Suprapubic skin (tissue), 4 donors: ENCODE data around the gene KIAA2012. TPM values are rescaled to one million over a fixed set of nuclear protein-coding genes. Genes with fewer than 3 reads are reported as not detected.

Experiments used
- DNase-seq, 2 donors: peaks; one replicate each; pipeline ENCODE4 v3.0.0-alpha.2; 2019; ENCODE audit warnings: low spot score in 2 of 2
- H3K27ac ChIP-seq: fragments of 200-600 bp; sonication (generic); one replicate; pipeline ENCODE4 v1.5.1; 2019
- H3K27me3 ChIP-seq: fragments of 200-600 bp; sonication (generic); one replicate; pipeline ENCODE4 v1.5.1; 2019
- H3K36me3 ChIP-seq: fragments of 200-600 bp; sonication (generic); one replicate; pipeline ENCODE4 v1.5.1; 2019
- H3K4me1 ChIP-seq: fragments of 200-600 bp; sonication (generic); one replicate; pipeline ENCODE4 v1.5.1; 2019
- H3K4me3 ChIP-seq: fragments of 200-600 bp; sonication (generic); one replicate; pipeline ENCODE4 v1.5.1; 2019; ENCODE audit warnings: mild to moderate bottlenecking
- H3K9me3 ChIP-seq: fragments of 200-600 bp; sonication (generic); one replicate; pipeline ENCODE4 v1.5.1; 2019
- EP300 ChIP-seq: sonication (generic); formaldehyde crosslinking; IDR thresholded peaks from one replicate; pipeline ENCODE4 v1.6.1; 2017; ENCODE audit warnings: antibody characterized with exemption
- POLR2A ChIP-seq, 2 donors: fragments of 450-650 bp; IDR thresholded peaks; one replicate each; pipeline ENCODE4 v1.6.1; 2017; ENCODE audit warnings: antibody characterized with exemption in 2 of 2, mild to moderate bottlenecking in 2 of 2, moderate library complexity in 2 of 2
- POLR2AphosphoS5 ChIP-seq, 3 donors: sonication (generic); formaldehyde crosslinking; IDR thresholded peaks; one replicate each; pipeline ENCODE4 v1.6.1; 2017; ENCODE audit warnings: antibody characterized with exemption in 3 of 3
- WGBS: methylation state at CpG from one replicate; pipeline ENCODE4 v1.1.5; 2018; 5-methylcytosine and 5-hydroxymethylcytosine counted together
- total RNA-seq, 4 donors: library from RNA; depleted of rRNA; stranded (reverse); fragments of >200 nt; gene quantifications; one replicate each; pipeline ENCODE4 v1.1.0, GENCODE V29; 2016
- TF ChIP-seq, protein P1 (sequence below), 2 donors: fragments of 200-600 bp in 1 of 2; fragments of 450-650 bp in 1 of 2; sonication (generic) in 1 of 2; IDR thresholded peaks; one replicate each; pipeline ENCODE4 v1.5.1; 2016 to 2019; ENCODE audit warnings: antibody characterized with exemption in 2 of 2, mild to moderate bottlenecking in 1 of 2, moderate library complexity in 1 of 2

The KIAA2012 gene
- total RNA-seq, 4 donors from 2014 or later: 0.16 TPM; not detected in 3

DNA sequence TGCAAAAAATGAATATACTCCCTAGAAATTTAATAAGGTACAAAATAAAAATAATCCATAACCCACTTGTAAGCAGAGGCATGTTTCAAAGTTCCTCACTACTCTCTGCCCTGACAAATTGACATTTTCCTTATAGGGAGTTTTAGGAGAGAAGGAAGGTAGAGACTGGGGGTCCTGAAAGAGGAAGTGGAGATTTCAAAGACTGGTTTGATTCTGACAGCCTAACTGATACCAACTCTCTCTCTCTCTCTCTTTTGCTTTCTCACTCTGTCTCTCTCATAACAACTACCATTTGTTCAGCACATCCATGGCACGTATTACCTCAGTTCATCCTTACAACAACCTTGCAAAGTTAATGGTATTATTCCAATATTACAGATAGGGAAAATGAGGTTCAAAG is 20.8 kb upstream of the KIAA2012 start:
- H3K9me3 ChIP-seq: no peaks in the 10 kb centered on the region
- WGBS: 86% methylated on average over 1 of the region's 1 CpG
- TF ChIP-seq POLR2A (IDR thresholded peaks at IDR 0.05): no peak
- TF ChIP-seq, protein P1, sequence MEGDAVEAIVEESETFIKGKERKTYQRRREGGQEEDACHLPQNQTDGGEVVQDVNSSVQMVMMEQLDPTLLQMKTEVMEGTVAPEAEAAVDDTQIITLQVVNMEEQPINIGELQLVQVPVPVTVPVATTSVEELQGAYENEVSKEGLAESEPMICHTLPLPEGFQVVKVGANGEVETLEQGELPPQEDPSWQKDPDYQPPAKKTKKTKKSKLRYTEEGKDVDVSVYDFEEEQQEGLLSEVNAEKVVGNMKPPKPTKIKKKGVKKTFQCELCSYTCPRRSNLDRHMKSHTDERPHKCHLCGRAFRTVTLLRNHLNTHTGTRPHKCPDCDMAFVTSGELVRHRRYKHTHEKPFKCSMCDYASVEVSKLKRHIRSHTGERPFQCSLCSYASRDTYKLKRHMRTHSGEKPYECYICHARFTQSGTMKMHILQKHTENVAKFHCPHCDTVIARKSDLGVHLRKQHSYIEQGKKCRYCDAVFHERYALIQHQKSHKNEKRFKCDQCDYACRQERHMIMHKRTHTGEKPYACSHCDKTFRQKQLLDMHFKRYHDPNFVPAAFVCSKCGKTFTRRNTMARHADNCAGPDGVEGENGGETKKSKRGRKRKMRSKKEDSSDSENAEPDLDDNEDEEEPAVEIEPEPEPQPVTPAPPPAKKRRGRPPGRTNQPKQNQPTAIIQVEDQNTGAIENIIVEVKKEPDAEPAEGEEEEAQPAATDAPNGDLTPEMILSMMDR (IDR thresholded peaks at IDR 0.05): no peak
- peaks cover 4% of the 10 kb centered on the region for H3K4me1 ChIP-seq
- DNase-seq: no peak
- peaks cover 9% of the 10 kb centered on the region for H3K27me3 ChIP-seq
- H3K36me3 ChIP-seq: no peaks in the 10 kb centered on the region
- no peak overlapping the region for H3K27ac ChIP-seq
- H3K4me3 ChIP-seq: no peak overlapping the region

DNA sequence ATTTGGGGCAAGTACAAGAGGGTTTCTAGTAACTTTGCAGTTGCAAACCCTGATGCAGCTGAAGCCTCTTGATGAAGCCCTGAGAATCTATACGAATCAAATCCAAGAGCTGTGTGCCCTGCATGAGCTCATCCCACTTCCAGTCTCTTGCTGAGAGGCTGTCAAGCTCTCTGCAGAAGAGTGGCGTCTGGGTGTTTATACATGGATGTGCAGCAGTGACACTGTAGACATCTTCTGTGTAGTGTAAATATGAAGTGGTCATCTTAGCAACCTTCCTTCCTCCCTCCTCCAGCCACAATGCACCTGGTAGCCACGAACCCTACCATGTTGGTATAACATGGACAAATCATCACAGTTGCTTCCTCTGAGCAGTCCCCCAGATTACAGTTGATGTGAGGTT is 18.4 kb upstream of the KIAA2012 start:
- no peaks in the 10 kb centered on the region for H3K36me3 ChIP-seq
- no peak overlapping the region for H3K27ac ChIP-seq
- H3K4me3 ChIP-seq: no peak overlapping the region
- H3K27me3 ChIP-seq: peaks cover 9% of the 10 kb centered on the region
- TF ChIP-seq POLR2A (IDR thresholded peaks at IDR 0.05) (no peak), POLR2AphosphoS5 (IDR thresholded peaks at IDR 0.05) (no peak), EP300 (no peak)
- TF ChIP-seq, protein P1 (IDR thresholded peaks at IDR 0.05): no peak
- 84% methylated on average over 3 of the region's 3 CpGs for WGBS
- H3K4me1 ChIP-seq: peaks cover 4% of the 10 kb centered on the region
- no peak for DNase-seq
- H3K9me3 ChIP-seq: no peaks in the 10 kb centered on the region

DNA sequence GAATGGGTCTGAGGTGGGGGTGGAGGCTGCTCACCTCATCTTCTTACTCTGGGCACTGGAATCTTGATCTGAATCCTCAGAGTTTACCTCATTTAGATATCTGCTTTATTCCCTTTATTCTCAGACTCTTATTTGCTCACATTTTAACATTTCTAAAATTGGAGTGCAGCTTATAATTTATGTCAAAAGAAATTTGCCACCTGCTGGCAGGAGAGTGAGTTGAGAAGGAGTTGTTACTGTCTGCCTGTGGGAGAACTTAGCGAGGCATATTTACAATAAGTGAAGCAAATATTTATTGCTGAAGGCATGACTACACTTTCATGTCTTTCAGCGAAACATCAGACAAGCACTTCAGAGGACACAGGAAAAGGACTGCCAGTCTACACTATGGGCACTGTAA is 16.4 kb upstream of the KIAA2012 start:
- DNase-seq: no peak

DNA sequence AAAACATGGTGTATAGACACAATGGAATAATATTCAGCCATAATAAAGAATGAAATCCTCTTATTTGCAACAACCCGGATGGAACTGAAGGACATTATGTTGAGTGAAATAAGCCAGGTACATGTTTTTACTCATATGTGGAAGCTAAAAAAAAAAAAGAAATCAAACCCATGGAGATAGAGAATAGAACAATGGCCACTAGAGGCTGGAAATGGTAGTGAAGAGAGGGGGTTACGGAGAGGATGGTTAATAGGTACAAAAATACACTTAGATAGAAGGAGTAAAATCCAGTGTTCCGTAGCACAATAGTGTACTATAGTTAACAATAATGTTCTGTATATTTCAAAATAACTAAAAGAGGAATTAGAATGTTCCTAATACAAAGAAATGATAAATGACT is 12.8 kb upstream of the KIAA2012 start:
- no peak for DNase-seq
- Histone ChIP-seq H3K4me3 (no peak overlapping the region), H3K9me3 (no peaks in the 10 kb centered on the region), H3K4me1 (peaks cover 5% of the 10 kb centered on the region), H3K36me3 (no peaks in the 10 kb centered on the region), H3K27ac (no peak overlapping the region), H3K27me3 (peaks cover 6% of the 10 kb centered on the region)
- 89% methylated on average over 3 of the region's 3 CpGs for WGBS
- TF ChIP-seq, protein P1 (IDR thresholded peaks at IDR 0.05): no peak
- no peak for TF ChIP-seq POLR2A (IDR thresholded peaks at IDR 0.05)
- no peak for TF ChIP-seq POLR2AphosphoS5 (IDR thresholded peaks at IDR 0.05)
- TF ChIP-seq EP300: no peak

More for the DNA sequence above, 16.4 kb upstream of the KIAA2012 start:
- Histone ChIP-seq H3K36me3 (no peaks in the 10 kb centered on the region), H3K9me3 (no peaks in the 10 kb centered on the region), H3K27me3 (peaks cover 9% of the 10 kb centered on the region), H3K4me3 (no peak overlapping the region), H3K4me1 (peaks cover 4% of the 10 kb centered on the region), H3K27ac (no peak overlapping the region)
- WGBS: 48% methylated on average over 2 of the region's 2 CpGs
- TF ChIP-seq POLR2A (IDR thresholded peaks at IDR 0.05): no peak

DNA sequence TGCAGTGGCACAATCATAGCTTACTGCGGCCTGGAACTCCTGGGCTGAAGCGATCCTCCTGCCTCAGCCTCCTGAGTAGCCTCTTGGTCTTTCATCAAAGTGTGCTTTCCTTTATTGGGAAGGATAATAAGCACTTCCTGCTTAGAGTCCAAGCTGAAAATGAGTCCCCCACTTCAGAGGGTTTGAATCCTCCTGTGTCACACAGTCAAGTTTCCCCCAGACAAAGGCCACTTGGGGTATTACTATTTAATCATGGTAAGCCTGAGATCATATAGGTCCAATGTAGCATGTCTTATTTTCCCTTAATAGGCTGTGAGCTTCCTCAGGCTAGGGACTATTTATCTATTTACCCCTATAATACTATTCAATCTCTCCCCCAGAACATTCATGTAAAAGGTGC is 11.4 kb upstream of the KIAA2012 start:
- WGBS: 97% methylated on average over 2 of the region's 2 CpGs
- Histone ChIP-seq H3K27ac (no peak overlapping the region), H3K36me3 (no peaks in the 10 kb centered on the region), H3K4me3 (no peak overlapping the region), H3K9me3 (no peaks in the 10 kb centered on the region), H3K4me1 (peaks cover 5% of the 10 kb centered on the region), H3K27me3 (peaks cover 3% of the 10 kb centered on the region)
- TF ChIP-seq POLR2AphosphoS5 (IDR thresholded peaks at IDR 0.05) (no peak), POLR2A (IDR thresholded peaks at IDR 0.05) (no peak), EP300 (no peak)
- TF ChIP-seq, protein P1 (IDR thresholded peaks at IDR 0.05): no peak
- no peak for DNase-seq

DNA sequence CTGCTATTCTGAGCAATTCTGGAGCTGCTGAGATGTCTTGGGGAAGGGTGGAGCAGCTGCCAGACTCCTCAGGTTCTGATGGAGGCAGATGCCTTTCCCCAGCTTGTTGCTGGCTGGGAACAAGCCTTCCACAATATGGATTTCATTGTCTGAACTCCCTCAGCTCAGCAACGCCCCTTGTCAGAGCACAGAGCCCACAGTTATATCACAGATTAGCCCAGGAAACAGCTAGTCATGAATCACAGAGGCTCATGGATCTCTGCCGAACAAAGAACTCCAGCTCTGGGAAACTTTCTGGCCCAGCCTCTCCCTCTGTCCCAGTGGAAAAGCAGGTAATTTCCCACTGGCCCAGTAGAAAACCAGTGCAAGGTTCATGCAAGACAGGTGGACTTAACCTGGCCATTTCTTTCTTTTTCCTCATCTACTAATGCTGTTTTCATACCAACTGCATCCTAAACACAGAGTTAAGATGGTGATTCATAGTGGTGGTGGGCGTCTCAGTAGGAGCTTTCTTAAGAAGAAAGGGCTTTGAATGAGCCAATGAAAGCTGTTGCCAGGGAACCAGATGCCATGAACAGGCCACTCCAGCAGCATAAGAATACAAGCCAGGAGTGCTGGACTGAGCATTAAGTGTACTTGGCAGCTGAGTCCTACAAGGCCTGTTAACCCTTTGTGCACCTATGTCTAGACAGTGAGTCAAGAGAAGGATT is 8.7 kb upstream of the KIAA2012 start:
- 12% methylated on average over 3 of the region's 3 CpGs for WGBS
- Histone ChIP-seq H3K4me1 (peaks cover 5% of the 10 kb centered on the region), H3K4me3 (no peak overlapping the region), H3K36me3 (no peaks in the 10 kb centered on the region), H3K27ac (peak overlapping the region; percentile 31), H3K27me3 (no peaks in the 10 kb centered on the region), H3K9me3 (no peaks in the 10 kb centered on the region)
- no peak for DNase-seq
- TF ChIP-seq, protein P1 (IDR thresholded peaks at IDR 0.05): no peak
- no peak for TF ChIP-seq POLR2A (IDR thresholded peaks at IDR 0.05)
- TF ChIP-seq POLR2AphosphoS5 (IDR thresholded peaks at IDR 0.05): no peak
- TF ChIP-seq EP300: no peak
